ENCODE measurements around the gene GLP2R. TPM values are rescaled to one million over a fixed set of nuclear protein-coding genes. Genes with fewer than 3 reads are reported as not detected.

The GLP2R gene
- total RNA-seq, 2 experiments from 2014 or later = not detected

- Histone ChIP-seq H3K9me3 (ENCODE audit: low read length) (no peaks in the 10 kb centered on the region), H3K4me3 (ENCODE audit: low read depth, low read length, poor library complexity, severe bottlenecking) (no peak overlapping the region), H4K20me1 (ENCODE audit: insufficient read depth, low read length) (no peaks in the 10 kb centered on the region), H3K4me1 (ENCODE audit: insufficient read depth, low read length, poor library complexity, severe bottlenecking) (no peaks in the 10 kb centered on the region), H3K27ac (ENCODE audit: low read depth, low read length, poor library complexity, severe bottlenecking) (no peak overlapping the region), H2AFZ (ENCODE audit: low read length) (no peak overlapping the region), H3K79me2 (ENCODE audit: insufficient read depth, low read depth, low read length) (no peaks in the 10 kb centered on the region), H3K36me3 (ENCODE audit: insufficient read depth, low read length) (no peaks in the 10 kb centered on the region), H3K9me2 (ENCODE audit: insufficient read depth, low read length) (no peaks in the 10 kb centered on the region), H3K4me2 (ENCODE audit: low read length) (no peak overlapping the region)
- ChIA-PET CTCF (ENCODE audit: unreplicated experiment) (no interaction called here), POLR2A (no interaction called here)
- BruUV-seq (replicated peaks) = no TSS peak
- no peak for TF ChIP-seq CTCF (conservative IDR thresholded peaks at IDR 0.05; ENCODE audit: low read length)
- TF ChIP-seq EZH2phosphoT487 (IDR thresholded peaks at IDR 0.05; ENCODE audit: borderline replicate concordance, low read depth, low read length) = no peak
- no peak for DNase-seq (ENCODE audit: low spot score)
- intact Hi-C loops (cut with micrococcal nuclease; ENCODE audit: unreplicated experiment) = no loop called here
These were observed 70.2 kb downstream of the GLP2R start for GRCh38 chr17:9895923-9896322.

- no peak for DNase-seq (ENCODE audit: low spot score)
- H3K27ac ChIP-seq (ENCODE audit: low read depth, low read length, poor library complexity, severe bottlenecking) = no peak overlapping the region
- H4K20me1 ChIP-seq (ENCODE audit: insufficient read depth, low read length) = no peaks in the 10 kb centered on the region
- H3K4me1 ChIP-seq (ENCODE audit: insufficient read depth, low read length, poor library complexity, severe bottlenecking) = no peaks in the 10 kb centered on the region
- TF ChIP-seq CTCF (conservative IDR thresholded peaks at IDR 0.05; ENCODE audit: low read length) (no peak), EZH2phosphoT487 (IDR thresholded peaks at IDR 0.05; ENCODE audit: borderline replicate concordance, low read depth, low read length) (no peak)
- H3K79me2 ChIP-seq (ENCODE audit: insufficient read depth, low read depth, low read length) = no peaks in the 10 kb centered on the region
- H2AFZ ChIP-seq (ENCODE audit: low read length) = no peak overlapping the region
- no peaks in the 10 kb centered on the region for H3K9me3 ChIP-seq (ENCODE audit: low read length)
- intact Hi-C loops (cut with micrococcal nuclease; ENCODE audit: unreplicated experiment) = no loop called here
- no TSS peak for BruUV-seq (replicated peaks)
- H3K36me3 ChIP-seq (ENCODE audit: insufficient read depth, low read length) = no peaks in the 10 kb centered on the region
- H3K4me3 ChIP-seq (ENCODE audit: low read depth, low read length, poor library complexity, severe bottlenecking) = no peak overlapping the region
- CTCF ChIA-PET (ENCODE audit: unreplicated experiment) = no interaction called here
- H3K9me2 ChIP-seq (ENCODE audit: insufficient read depth, low read length) = no peaks in the 10 kb centered on the region
- POLR2A ChIA-PET = no interaction called here
- H3K4me2 ChIP-seq (ENCODE audit: low read length) = no peak overlapping the region
These were observed 71.7 kb downstream of the GLP2R start for GRCh38 chr17:9897372-9897968.

GRCh38 chr17:9898812-9899211 lies 73.1 kb downstream of the GLP2R start:
- ChIA-PET CTCF (ENCODE audit: unreplicated experiment) (no interaction called here), POLR2A (no interaction called here)
- no TSS peak for BruUV-seq (replicated peaks)
- H3K79me2 ChIP-seq (ENCODE audit: insufficient read depth, low read depth, low read length) = no peaks in the 10 kb centered on the region
- no peak overlapping the region for H3K27ac ChIP-seq (ENCODE audit: low read depth, low read length, poor library complexity, severe bottlenecking)
- no peak overlapping the region for H3K4me2 ChIP-seq (ENCODE audit: low read length)
- no peaks in the 10 kb centered on the region for H3K36me3 ChIP-seq (ENCODE audit: insufficient read depth, low read length)
- no peak for DNase-seq (ENCODE audit: low spot score)
- intact Hi-C loops (cut with micrococcal nuclease; ENCODE audit: unreplicated experiment) = no loop called here
- H3K9me2 ChIP-seq (ENCODE audit: insufficient read depth, low read length) = no peaks in the 10 kb centered on the region
- H3K9me3 ChIP-seq (ENCODE audit: low read length) = no peaks in the 10 kb centered on the region
- TF ChIP-seq CTCF (conservative IDR thresholded peaks at IDR 0.05; ENCODE audit: low read length) (no peak), EZH2phosphoT487 (IDR thresholded peaks at IDR 0.05; ENCODE audit: borderline replicate concordance, low read depth, low read length) (no peak)
- H3K4me1 ChIP-seq (ENCODE audit: insufficient read depth, low read length, poor library complexity, severe bottlenecking) = no peaks in the 10 kb centered on the region
- no peaks in the 10 kb centered on the region for H4K20me1 ChIP-seq (ENCODE audit: insufficient read depth, low read length)
- H2AFZ ChIP-seq (ENCODE audit: low read length) = no peak overlapping the region
- no peak overlapping the region for H3K4me3 ChIP-seq (ENCODE audit: low read depth, low read length, poor library complexity, severe bottlenecking)
